ENCODE data around the gene DGKZ. TPM values are rescaled to one million over a fixed set of nuclear protein-coding genes. Genes with fewer than 3 reads are reported as not detected.

DGKZ gene
- total and polyA plus RNA-seq, 8 donors: 24.0 to 405 (median 61.7) TPM

DNA sequence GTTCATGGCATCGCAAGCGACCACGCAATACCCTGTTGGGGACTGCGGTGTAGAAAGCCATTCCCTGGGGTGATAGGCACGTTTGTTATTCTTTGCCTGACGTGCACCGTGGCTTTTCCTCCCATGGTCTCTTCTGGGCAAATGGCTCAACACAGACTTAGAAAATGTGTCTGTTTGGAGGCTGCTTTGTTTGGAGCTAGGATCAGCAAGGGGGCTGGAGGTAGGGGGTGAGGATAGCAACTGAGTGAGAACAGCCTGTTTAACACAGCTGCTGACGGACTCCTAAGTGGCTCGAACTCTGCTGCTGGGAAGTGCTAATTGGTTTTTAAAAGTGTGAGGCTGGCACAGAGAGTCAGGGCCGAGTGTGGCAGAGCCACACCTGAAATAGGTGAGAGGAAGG lies 60.4 kb downstream of the DGKZ start:
- TF ChIP-seq CTCF (IDR thresholded peaks at IDR 0.05) (no peak), EP300 (IDR thresholded peaks at IDR 0.05) (no peak), POLR2A (IDR thresholded peaks at IDR 0.05) (no peak), POLR2AphosphoS5 (IDR thresholded peaks at IDR 0.05) (no peak)

GRCh38 chr11:46408407-46408986 lies 61.2 kb downstream of the DGKZ start:
- intact Hi-C loops (cut with DNase I; ENCODE audit: low total_unique reads): no loop called here
- Histone ChIP-seq H3K36me3 (peaks cover 38 to 99% (median 95%) of the 10 kb centered on the region in 4 donors), H3K9me3 (no peaks in the 10 kb centered on the region), H3K27me3 (no peaks in the 10 kb centered on the region), H3K4me3 (no peak overlapping the region), H3K27ac (no peak overlapping the region), H3K4me1 (no peaks in the 10 kb centered on the region)
- WGBS, 5 donors: 90 to 100% (median 94%) methylated on average over 5 to 6 of the region's 6 CpGs
- TF ChIP-seq POLR2AphosphoS5 (IDR thresholded peaks at IDR 0.05): no peak
- TF ChIP-seq POLR2A (IDR thresholded peaks at IDR 0.05): no peak
- TF ChIP-seq CTCF (IDR thresholded peaks at IDR 0.05): no peak
- TF ChIP-seq EP300 (IDR thresholded peaks at IDR 0.05): no peak
- DNase-seq: no peak

More for the DNA sequence above, 60.4 kb downstream of the DGKZ start:
- Histone ChIP-seq H3K4me3 (no peak overlapping the region), H3K36me3 (peaks cover 41 to 99% (median 95%) of the 10 kb centered on the region in 4 donors), H3K27me3 (no peaks in the 10 kb centered on the region), H3K4me1 (no peaks in the 10 kb centered on the region), H3K9me3 (no peaks in the 10 kb centered on the region), H3K27ac (no peak overlapping the region)
- no peak for DNase-seq
- intact Hi-C loops (cut with DNase I; ENCODE audit: low total_unique reads): no loop called here
- WGBS, 5 donors: 78 to 87% (median 83%) methylated on average over 9 to 10 of the region's 10 CpGs

DNA sequence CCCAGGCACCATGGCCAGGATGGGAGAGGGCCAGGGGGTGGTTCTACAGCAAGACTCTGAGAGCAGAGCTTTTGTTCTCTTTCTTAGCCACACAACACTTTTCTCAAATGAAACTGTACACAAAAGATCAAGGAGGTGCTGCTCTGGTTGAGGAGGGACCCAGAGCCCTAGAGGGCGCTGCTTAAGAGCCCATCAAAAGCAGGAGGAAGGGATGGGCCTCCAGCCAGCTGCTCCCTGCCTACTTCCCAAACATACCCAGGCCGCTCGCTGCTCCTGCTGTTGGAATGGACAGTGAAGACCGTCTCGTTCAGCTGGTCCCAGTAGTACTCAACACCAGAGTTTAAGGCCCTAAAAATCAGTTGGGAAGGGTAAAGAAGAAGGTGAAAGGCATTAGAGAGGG lies 62.8 kb downstream of the DGKZ start:
- H3K36me3 ChIP-seq: peaks cover 46 to 99% (median 95%) of the 10 kb centered on the region in 4 donors

GRCh38 chr11:46413760-46414465 lies 66.7 kb downstream of the DGKZ start:
- Histone ChIP-seq H3K9me3 (no peaks in the 10 kb centered on the region), H3K36me3 (peaks cover 37 to 90% (median 87%) of the 10 kb centered on the region in 4 donors), H3K27me3 (no peaks in the 10 kb centered on the region), H3K4me3 (no peak overlapping the region), H3K27ac (no peak overlapping the region), H3K4me1 (no peaks in the 10 kb centered on the region)
- intact Hi-C loops (cut with DNase I; ENCODE audit: low total_unique reads): no loop called here
- 85 to 92% (median 86%) methylated on average over 9 of the region's 9 CpGs for WGBS, 5 donors
- no peak for DNase-seq
- no peak for TF ChIP-seq CTCF (IDR thresholded peaks at IDR 0.05)
- TF ChIP-seq POLR2AphosphoS5 (IDR thresholded peaks at IDR 0.05): no peak
- no peak for TF ChIP-seq POLR2A (IDR thresholded peaks at IDR 0.05)
- TF ChIP-seq EP300 (IDR thresholded peaks at IDR 0.05): no peak

More for the DNA sequence above, 62.8 kb downstream of the DGKZ start:
- 57 to 91% (median 72%) methylated on average over 5 of the region's 5 CpGs for WGBS, 5 donors
- TF ChIP-seq EP300 (IDR thresholded peaks at IDR 0.05) (no peak), CTCF (IDR thresholded peaks at IDR 0.05) (no peak), POLR2AphosphoS5 (IDR thresholded peaks at IDR 0.05) (no peak), POLR2A (IDR thresholded peaks at IDR 0.05) (no peak)
- no peak overlapping the region for H3K27ac ChIP-seq
- no peak for DNase-seq
- no peaks in the 10 kb centered on the region for H3K9me3 ChIP-seq
- no peaks in the 10 kb centered on the region for H3K27me3 ChIP-seq
- no peaks in the 10 kb centered on the region for H3K4me1 ChIP-seq
- H3K4me3 ChIP-seq: no peak overlapping the region
- intact Hi-C loops (cut with DNase I; ENCODE audit: low total_unique reads): no loop called here

Measured in stomach (tissue), 9 donors.